Epithelial cell of esophagus (primary cell): ENCODE results near the gene NACC1.
"Not testable (repeated sequence)": the region's sequence is repeated elsewhere in the genome, so short reads cannot be mapped to it uniquely, and the experiment has no call there.

Source experiments
- DNase-seq: peaks from one replicate; pipeline ENCODE4 v3.0.0; 2010; ENCODE audit warnings: low read depth
- H3K4me3 ChIP-seq: 2 replicates; pipeline ENCODE4 v1.5.1; 2011; ENCODE audit warnings: mild to moderate bottlenecking, low read length, control low read depth
- CTCF ChIP-seq: IDR thresholded peaks from 2 replicates; pipeline ENCODE4 v1.5.1; 2011; ENCODE audit warnings: low read depth, mild to moderate bottlenecking, low read length, control low read depth, inconsistent platforms; ENCODE audit not compliant: insufficient read depth; ENCODE audit errors: missing control alignments

Gene NACC1

GRCh38 chr19:13138171-13138915 lies 20.3 kb downstream of the NACC1 start:
- no peak overlapping the region for H3K4me3 ChIP-seq
- no peak for TF ChIP-seq CTCF
- no peak for DNase-seq

- H3K4me3 ChIP-seq, result no peak overlapping the region
- no peak for TF ChIP-seq CTCF
- DNase-seq, result no peak
Observed at GRCh38 chr19:13138916-13139198, 20.8 kb downstream of the NACC1 start.

- H3K4me3 ChIP-seq, result no peak overlapping the region
- no peak for TF ChIP-seq CTCF
- no peak for DNase-seq
Observed at GRCh38 chr19:13139633-13140311, 21.7 kb downstream of the NACC1 start.

- H3K4me3 ChIP-seq, result no peak overlapping the region
- TF ChIP-seq CTCF, result no peak
- DNase-seq, result peak; percentile 67
Observed at GRCh38 chr19:13146763-13147563, 28.9 kb downstream of the NACC1 start.

GRCh38 chr19:13149173-13149627 lies 31.1 kb downstream of the NACC1 start:
- not testable (repeated sequence) for DNase-seq
- peak overlapping the region; percentile 92 for H3K4me3 ChIP-seq

- peak; percentile 38 for DNase-seq
- no peak for TF ChIP-seq CTCF
- peak overlapping the region; percentile 92 for H3K4me3 ChIP-seq
Observed at GRCh38 chr19:13149628-13150186, 31.6 kb downstream of the NACC1 start.
